ENCODE results near the gene FN1. TPM values are rescaled to one million over a fixed set of nuclear protein-coding genes. Genes with fewer than 3 reads are reported as not detected.

Gene FN1
- total and polyA plus RNA-seq, 2 donors (not counting 3 experiments of a cell fraction or from before 2014, with no cell fraction given) = 3,221 to 3,740 TPM

DNA sequence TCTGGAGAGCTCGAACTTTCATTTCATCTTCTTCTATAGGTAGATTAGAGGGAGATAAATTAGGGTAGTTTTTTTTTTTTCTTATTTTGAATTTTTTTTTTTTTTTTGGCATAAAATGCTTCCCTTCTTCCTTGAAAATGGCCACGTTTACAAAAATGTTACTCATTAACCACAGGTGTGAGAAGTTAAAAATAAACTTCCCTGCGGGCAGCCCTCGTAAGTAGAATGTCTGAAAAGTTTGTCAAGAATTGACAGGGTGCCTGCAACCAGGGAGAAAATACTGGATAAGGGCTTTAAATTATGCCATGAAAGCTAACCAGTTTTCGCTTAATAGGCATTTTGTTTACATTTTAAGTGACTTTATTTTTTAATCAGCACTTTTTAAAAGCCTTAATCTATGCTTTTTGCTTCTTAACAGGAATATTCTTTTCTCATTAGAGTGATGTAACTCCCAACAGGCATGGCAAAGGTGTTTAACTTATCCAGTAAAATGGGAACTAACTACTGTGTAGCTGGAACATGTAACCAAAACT, 4.2 kb upstream of the FN1 start:
- peaks cover 8% of the 10 kb centered on the region for H3K79me2 ChIP-seq (ENCODE audit: control insufficient read depth, insufficient read depth, low read length)
- H3K9me1 ChIP-seq (replicated peaks; ENCODE audit: control insufficient read depth, extremely low read depth, insufficient read depth, low read length) = no peaks in the 10 kb centered on the region
- no peak for DNase-seq (ENCODE audit: low read depth, low spot score)
- H3K9ac ChIP-seq (replicated peaks; ENCODE audit: extremely low read depth, insufficient read depth, low read length) = no peak overlapping the region
- ChIA-PET POLR2A (no interaction called here), CTCF (interaction anchor here (0.6 to 1.6 kb wide), 4 partner anchors 14 to 390 kb away, joined by 3 to 4 read pairs (median 4); no protein-coding TSS in a partner anchor)
- peaks cover 20% of the 10 kb centered on the region for H3K4me1 ChIP-seq (ENCODE audit: control insufficient read depth, extremely low read depth, insufficient read depth, low read length)
- no peaks in the 10 kb centered on the region for H3K9me3 ChIP-seq (replicated peaks; ENCODE audit: control insufficient read depth, insufficient read depth, low read length)
- dilution Hi-C loops (cut with MboI; ENCODE audit: extremely low pct_ligation_motif_present, low sequenced_read_pairs) = no loop called here
- H3K36me3 ChIP-seq (ENCODE audit: control insufficient read depth in 2 of 2, extremely low read depth in 1 of 2, insufficient read depth in 2 of 2, low read length in 2 of 2) = no peaks in the 10 kb centered on the region
- intact Hi-C loops (cut with micrococcal nuclease) = no loop called here
- H2AFZ ChIP-seq (ENCODE audit: low read depth, low read length) = no peak overlapping the region
- no peaks in the 10 kb centered on the region for H4K20me1 ChIP-seq (replicated peaks; ENCODE audit: control insufficient read depth, extremely low read depth, insufficient read depth, low read length)
- no peak for TF ChIP-seq FOS (IDR thresholded peaks at IDR 0.05; ENCODE audit: borderline replicate concordance, insufficient read depth, low read length)
- TF ChIP-seq, protein P1, sequence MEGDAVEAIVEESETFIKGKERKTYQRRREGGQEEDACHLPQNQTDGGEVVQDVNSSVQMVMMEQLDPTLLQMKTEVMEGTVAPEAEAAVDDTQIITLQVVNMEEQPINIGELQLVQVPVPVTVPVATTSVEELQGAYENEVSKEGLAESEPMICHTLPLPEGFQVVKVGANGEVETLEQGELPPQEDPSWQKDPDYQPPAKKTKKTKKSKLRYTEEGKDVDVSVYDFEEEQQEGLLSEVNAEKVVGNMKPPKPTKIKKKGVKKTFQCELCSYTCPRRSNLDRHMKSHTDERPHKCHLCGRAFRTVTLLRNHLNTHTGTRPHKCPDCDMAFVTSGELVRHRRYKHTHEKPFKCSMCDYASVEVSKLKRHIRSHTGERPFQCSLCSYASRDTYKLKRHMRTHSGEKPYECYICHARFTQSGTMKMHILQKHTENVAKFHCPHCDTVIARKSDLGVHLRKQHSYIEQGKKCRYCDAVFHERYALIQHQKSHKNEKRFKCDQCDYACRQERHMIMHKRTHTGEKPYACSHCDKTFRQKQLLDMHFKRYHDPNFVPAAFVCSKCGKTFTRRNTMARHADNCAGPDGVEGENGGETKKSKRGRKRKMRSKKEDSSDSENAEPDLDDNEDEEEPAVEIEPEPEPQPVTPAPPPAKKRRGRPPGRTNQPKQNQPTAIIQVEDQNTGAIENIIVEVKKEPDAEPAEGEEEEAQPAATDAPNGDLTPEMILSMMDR (IDR thresholded peaks at IDR 0.05; ENCODE audit: extremely low read depth in 1 of 2, insufficient read depth in 1 of 2, low read depth in 1 of 2, low read length in 2 of 2) = no peak
- TF ChIP-seq, protein P2, sequence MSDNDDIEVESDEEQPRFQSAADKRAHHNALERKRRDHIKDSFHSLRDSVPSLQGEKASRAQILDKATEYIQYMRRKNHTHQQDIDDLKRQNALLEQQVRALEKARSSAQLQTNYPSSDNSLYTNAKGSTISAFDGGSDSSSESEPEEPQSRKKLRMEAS (IDR thresholded peaks at IDR 0.05; ENCODE audit: insufficient read depth, insufficient read length) = no peak
- TF ChIP-seq MYC (IDR thresholded peaks at IDR 0.05; ENCODE audit: low read depth, low read length) = no peak
- TF ChIP-seq POLR2AphosphoS5 (IDR thresholded peaks at IDR 0.05; ENCODE audit: insufficient read depth, low read depth, low read length) = no peak
- TF ChIP-seq GATA2 (IDR thresholded peaks at IDR 0.05; ENCODE audit: insufficient read depth, insufficient read length, low read depth, low read length) = no peak
- no peak for TF ChIP-seq EZH2 (IDR thresholded peaks at IDR 0.05; ENCODE audit: borderline replicate concordance, low read depth, low read length, severe bottlenecking)
- TF ChIP-seq POLR2A (IDR thresholded peaks at IDR 0.05; ENCODE audit: low read depth, low read length) = no peak
- no peak for TF ChIP-seq JUN (IDR thresholded peaks at IDR 0.05; ENCODE audit: borderline replicate concordance, insufficient read depth, insufficient read length, low read depth)
- no TSS peak for BruUV-seq (replicated peaks)
- no peak overlapping the region for H3K27ac ChIP-seq (ENCODE audit: insufficient read depth, low read depth, low read length)
- no peak overlapping the region for H3K4me3 ChIP-seq (replicated peaks in 1 of 3; ENCODE audit: insufficient read depth in 1 of 3, low read depth in 1 of 3, low read length in 3 of 3)
- FAIRE-seq = no peak
- no peak overlapping the region for H3K4me2 ChIP-seq (ENCODE audit: insufficient read depth, low read length)
- H3K27me3 ChIP-seq (ENCODE audit: control insufficient read depth in 2 of 2, insufficient read depth in 2 of 2, low read length in 2 of 2) = no peaks in the 10 kb centered on the region

Measured in endothelial cell of umbilical vein (primary cell).